ENCODE measurements around the gene PCDHGA12.

PCDHGA12 gene

DNA sequence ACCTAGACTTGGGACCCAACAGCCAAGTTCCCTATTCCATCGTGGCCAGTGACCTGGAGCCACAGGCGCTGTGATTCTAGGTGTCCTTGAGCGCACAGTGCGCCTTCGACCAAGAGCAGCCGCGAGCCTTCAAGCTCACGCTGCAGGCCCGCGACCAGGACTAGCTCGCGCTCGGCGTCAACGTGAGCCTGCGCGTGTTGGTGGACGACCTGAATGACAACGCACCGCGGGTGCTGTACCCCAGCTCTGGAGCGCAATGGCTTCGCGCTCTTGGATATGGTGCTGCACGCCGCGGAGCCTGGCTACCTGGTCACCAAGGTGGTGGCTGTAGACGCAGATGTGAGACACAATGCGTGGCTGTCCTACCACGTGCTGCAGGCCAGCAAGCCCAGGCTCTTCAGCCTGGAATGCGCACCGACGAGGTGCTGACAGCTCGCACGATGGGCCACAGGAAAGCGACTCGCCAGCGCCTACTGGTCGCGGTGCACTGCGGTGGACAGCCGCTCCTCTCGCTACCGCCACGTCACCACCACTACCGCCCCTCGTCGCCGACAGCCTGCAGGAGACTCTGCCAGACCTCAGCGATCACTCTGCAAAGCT is 11.4 kb downstream of the PCDHGA12 start:
- TF ChIP-seq, protein P1, sequence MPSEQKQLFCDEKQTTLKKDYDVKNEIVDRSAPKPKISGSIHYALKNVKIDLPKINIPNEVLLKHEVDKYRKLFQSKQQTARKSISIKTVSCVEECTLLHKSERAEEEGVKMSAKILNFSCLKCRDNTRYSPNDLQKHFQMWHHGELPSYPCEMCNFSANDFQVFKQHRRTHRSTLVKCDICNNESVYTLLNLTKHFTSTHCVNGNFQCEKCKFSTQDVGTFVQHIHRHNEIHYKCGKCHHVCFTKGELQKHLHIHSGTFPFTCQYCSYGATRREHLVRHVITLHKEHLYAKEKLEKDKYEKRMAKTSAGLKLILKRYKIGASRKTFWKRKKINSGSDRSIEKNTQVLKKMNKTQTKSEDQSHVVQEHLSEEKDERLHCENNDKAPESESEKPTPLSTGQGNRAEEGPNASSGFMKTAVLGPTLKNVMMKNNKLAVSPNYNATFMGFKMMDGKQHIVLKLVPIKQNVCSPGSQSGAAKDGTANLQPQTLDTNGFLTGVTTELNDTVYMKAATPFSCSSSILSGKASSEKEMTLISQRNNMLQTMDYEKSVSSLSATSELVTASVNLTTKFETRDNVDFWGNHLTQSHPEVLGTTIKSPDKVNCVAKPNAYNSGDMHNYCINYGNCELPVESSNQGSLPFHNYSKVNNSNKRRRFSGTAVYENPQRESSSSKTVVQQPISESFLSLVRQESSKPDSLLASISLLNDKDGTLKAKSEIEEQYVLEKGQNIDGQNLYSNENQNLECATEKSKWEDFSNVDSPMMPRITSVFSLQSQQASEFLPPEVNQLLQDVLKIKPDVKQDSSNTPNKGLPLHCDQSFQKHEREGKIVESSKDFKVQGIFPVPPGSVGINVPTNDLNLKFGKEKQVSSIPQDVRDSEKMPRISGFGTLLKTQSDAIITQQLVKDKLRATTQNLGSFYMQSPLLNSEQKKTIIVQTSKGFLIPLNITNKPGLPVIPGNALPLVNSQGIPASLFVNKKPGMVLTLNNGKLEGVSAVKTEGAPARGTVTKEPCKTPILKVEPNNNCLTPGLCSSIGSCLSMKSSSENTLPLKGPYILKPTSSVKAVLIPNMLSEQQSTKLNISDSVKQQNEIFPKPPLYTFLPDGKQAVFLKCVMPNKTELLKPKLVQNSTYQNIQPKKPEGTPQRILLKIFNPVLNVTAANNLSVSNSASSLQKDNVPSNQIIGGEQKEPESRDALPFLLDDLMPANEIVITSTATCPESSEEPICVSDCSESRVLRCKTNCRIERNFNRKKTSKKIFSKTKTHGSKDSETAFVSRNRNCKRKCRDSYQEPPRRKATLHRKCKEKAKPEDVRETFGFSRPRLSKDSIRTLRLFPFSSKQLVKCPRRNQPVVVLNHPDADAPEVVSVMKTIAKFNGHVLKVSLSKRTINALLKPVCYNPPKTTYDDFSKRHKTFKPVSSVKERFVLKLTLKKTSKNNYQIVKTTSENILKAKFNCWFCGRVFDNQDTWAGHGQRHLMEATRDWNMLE (tag by site-specific recombination; conservative IDR thresholded peaks at IDR 0.05; ENCODE audit: low read depth), result no peak
- TF ChIP-seq ZNF146 (tag by site-specific recombination; IDR thresholded peaks at IDR 0.05), result no peak
- TF ChIP-seq, protein P2, sequence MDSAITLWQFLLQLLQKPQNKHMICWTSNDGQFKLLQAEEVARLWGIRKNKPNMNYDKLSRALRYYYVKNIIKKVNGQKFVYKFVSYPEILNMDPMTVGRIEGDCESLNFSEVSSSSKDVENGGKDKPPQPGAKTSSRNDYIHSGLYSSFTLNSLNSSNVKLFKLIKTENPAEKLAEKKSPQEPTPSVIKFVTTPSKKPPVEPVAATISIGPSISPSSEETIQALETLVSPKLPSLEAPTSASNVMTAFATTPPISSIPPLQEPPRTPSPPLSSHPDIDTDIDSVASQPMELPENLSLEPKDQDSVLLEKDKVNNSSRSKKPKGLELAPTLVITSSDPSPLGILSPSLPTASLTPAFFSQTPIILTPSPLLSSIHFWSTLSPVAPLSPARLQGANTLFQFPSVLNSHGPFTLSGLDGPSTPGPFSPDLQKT (IDR thresholded peaks at IDR 0.05; ENCODE audit: borderline replicate concordance, low read depth, low read length), result no peak
- no peak for TF ChIP-seq ZNF19 (tag by site-specific recombination; IDR thresholded peaks at IDR 0.05; ENCODE audit: low read depth)
- TF ChIP-seq, protein P3, sequence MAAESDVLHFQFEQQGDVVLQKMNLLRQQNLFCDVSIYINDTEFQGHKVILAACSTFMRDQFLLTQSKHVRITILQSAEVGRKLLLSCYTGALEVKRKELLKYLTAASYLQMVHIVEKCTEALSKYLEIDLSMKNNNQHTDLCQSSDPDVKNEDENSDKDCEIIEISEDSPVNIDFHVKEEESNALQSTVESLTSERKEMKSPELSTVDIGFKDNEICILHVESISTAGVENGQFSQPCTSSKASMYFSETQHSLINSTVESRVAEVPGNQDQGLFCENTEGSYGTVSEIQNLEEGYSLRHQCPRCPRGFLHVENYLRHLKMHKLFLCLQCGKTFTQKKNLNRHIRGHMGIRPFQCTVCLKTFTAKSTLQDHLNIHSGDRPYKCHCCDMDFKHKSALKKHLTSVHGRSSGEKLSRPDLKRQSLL (tag by site-specific recombination; IDR thresholded peaks at IDR 0.05), result no peak
- no peak for TF ChIP-seq ZXDB (tag by site-specific recombination; IDR thresholded peaks at IDR 0.05)
- TF ChIP-seq ZNF184 (tag by site-specific recombination; IDR thresholded peaks at IDR 0.05), result no peak
- TF ChIP-seq MZF1 (tag by site-specific recombination; IDR thresholded peaks at IDR 0.05; ENCODE audit: borderline replicate concordance), result no peak
- TF ChIP-seq ZIC2 (tag by site-specific recombination; IDR thresholded peaks at IDR 0.05), result no peak
- no peak for TF ChIP-seq ZBTB48 (tag by site-specific recombination; IDR thresholded peaks at IDR 0.05)
- POLR2A ChIA-PET, result no interaction called here
- CTCF ChIA-PET, result interaction anchor here (0.6 kb wide), 1 partner anchor 34 kb away, joined by 3 read pairs; the partner anchor contains the start of gene PCDHGC3
- Histone ChIP-seq H3K27ac (ENCODE audit: extremely low read depth, low read depth, low read length) (no peak overlapping the region), H3K4me1 (ENCODE audit: control insufficient read depth, insufficient read depth, low read length) (no peaks in the 10 kb centered on the region), H3K9me3 (ENCODE audit: control insufficient read depth, insufficient read depth, low read depth, low read length) (no peaks in the 10 kb centered on the region), H3K4me3 (ENCODE audit: low read depth, low read length) (no peak overlapping the region), H3K36me3 (ENCODE audit: control insufficient read depth in 2 of 2, insufficient read depth in 1 of 2, low read length in 2 of 2) (no peaks in the 10 kb centered on the region)

DNA sequence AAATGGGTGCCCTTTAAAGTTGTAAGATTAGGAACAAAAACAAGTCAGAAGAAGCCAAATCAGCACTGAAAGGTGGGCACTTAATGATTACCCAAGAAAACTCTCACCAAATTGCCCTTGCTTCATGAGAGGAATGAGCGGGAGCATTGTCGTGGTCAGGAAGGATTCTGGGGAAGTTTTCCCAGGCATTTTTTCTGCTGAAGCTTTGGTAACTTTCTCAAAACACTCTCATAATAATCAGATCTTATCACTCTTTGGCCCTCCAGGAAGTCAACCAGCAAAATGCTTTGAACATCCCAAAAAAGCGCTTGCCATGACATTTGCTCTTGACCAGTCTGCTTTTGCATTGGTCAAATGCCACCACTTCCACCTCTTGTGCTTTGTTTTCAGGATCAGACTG is 35.0 kb downstream of the PCDHGA12 start:
- ChIA-PET POLR2A (interaction anchor here (1.3 kb wide), 1 partner anchor 10 kb away, joined by 4 read pairs; the partner anchor contains the start of gene PCDHGC3), CTCF (interaction anchor here (1.4 to 1.6 kb wide), 3 partner anchors 11 to 59 kb away, joined by 3 to 5 read pairs (median 4); partner anchors contain the start of genes PCDHGA11 and PCDHGC3)
- no peak overlapping the region for H3K4me3 ChIP-seq (ENCODE audit: low read depth, low read length)
- no peak overlapping the region for H3K27ac ChIP-seq (ENCODE audit: extremely low read depth, low read depth, low read length)
- H3K9me3 ChIP-seq (ENCODE audit: control insufficient read depth, insufficient read depth, low read depth, low read length), result no peaks in the 10 kb centered on the region
- no peaks in the 10 kb centered on the region for H3K4me1 ChIP-seq (ENCODE audit: control insufficient read depth, insufficient read depth, low read length)
- no peaks in the 10 kb centered on the region for H3K36me3 ChIP-seq (ENCODE audit: control insufficient read depth in 2 of 2, insufficient read depth in 1 of 2, low read length in 2 of 2)
- TF ChIP-seq SP7 (tag by site-specific recombination; IDR thresholded peaks at IDR 0.05), result no peak
- no peak for TF ChIP-seq ZNF324 (tag by site-specific recombination; IDR thresholded peaks at IDR 0.05)
- no peak for TF ChIP-seq ZEB2 (tag by site-specific recombination; IDR thresholded peaks at IDR 0.05)
- TF ChIP-seq ZNF624 (tag by site-specific recombination; IDR thresholded peaks at IDR 0.05), result no peak
- TF ChIP-seq ZNF2 (tag by site-specific recombination; IDR thresholded peaks at IDR 0.05), result no peak
- no peak for TF ChIP-seq ZNF391 (tag by site-specific recombination; IDR thresholded peaks at IDR 0.05; ENCODE audit: borderline replicate concordance, low read depth)
- TF ChIP-seq SP2 (tag by site-specific recombination; IDR thresholded peaks at IDR 0.05), result no peak
- TF ChIP-seq, protein P4, sequence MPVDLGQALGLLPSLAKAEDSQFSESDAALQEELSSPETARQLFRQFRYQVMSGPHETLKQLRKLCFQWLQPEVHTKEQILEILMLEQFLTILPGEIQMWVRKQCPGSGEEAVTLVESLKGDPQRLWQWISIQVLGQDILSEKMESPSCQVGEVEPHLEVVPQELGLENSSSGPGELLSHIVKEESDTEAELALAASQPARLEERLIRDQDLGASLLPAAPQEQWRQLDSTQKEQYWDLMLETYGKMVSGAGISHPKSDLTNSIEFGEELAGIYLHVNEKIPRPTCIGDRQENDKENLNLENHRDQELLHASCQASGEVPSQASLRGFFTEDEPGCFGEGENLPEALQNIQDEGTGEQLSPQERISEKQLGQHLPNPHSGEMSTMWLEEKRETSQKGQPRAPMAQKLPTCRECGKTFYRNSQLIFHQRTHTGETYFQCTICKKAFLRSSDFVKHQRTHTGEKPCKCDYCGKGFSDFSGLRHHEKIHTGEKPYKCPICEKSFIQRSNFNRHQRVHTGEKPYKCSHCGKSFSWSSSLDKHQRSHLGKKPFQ (tag by site-specific recombination; IDR thresholded peaks at IDR 0.05), result no peak
- TF ChIP-seq, protein P5, sequence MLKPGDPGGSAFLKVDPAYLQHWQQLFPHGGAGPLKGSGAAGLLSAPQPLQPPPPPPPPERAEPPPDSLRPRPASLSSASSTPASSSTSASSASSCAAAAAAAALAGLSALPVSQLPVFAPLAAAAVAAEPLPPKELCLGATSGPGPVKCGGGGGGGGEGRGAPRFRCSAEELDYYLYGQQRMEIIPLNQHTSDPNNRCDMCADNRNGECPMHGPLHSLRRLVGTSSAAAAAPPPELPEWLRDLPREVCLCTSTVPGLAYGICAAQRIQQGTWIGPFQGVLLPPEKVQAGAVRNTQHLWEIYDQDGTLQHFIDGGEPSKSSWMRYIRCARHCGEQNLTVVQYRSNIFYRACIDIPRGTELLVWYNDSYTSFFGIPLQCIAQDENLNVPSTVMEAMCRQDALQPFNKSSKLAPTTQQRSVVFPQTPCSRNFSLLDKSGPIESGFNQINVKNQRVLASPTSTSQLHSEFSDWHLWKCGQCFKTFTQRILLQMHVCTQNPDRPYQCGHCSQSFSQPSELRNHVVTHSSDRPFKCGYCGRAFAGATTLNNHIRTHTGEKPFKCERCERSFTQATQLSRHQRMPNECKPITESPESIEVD (tag by site-specific recombination; IDR thresholded peaks at IDR 0.05), result no peak
- no peak for TF ChIP-seq ZNF211 (tag by site-specific recombination; IDR thresholded peaks at IDR 0.05; ENCODE audit: low read depth)
- TF ChIP-seq, protein P3 (tag by site-specific recombination; IDR thresholded peaks at IDR 0.05), result no peak
- TF ChIP-seq ZNF843 (tag by site-specific recombination; IDR thresholded peaks at IDR 0.05), result no peak
- no peak for TF ChIP-seq ZNF292 (tag by site-specific recombination; IDR thresholded peaks at IDR 0.05; ENCODE audit: borderline replicate concordance, low read depth)
- no peak for TF ChIP-seq ZXDB (tag by site-specific recombination; IDR thresholded peaks at IDR 0.05)

Data from HEK293 (cell line).